ENCODE measurements around the gene PCDH9.

The PCDH9 gene

GRCh38 chr13:67225252-67226159 lies 4.6 kb downstream of the PCDH9 start:
- DNase-seq (ENCODE audit: low spot score) = no peak

- DNase-seq (ENCODE audit: low spot score) = peak; percentile 53
These were observed 5.8 kb downstream of the PCDH9 start for GRCh38 chr13:67224148-67224846.

- DNase-seq (ENCODE audit: low spot score) = no peak
These were observed 6.4 kb downstream of the PCDH9 start for GRCh38 chr13:67223742-67224141.

DNA sequence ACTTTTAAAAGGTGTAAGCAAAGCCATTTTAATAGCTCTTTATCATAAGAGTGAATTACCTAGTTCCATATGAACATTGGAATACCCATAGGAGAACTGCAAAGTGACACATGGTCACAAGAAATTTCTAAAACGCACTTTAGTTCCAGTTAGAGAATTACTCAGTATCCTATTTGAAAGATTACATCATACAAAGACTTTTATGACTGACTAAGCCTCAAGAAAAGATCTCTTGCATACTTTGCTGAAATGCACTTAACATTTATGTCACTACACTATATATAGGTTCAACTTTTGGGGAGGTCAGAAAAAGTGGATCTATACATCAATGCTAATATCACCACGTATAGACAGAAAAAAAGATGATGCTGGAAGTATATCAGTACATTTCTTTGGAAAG lies 7.1 kb downstream of the PCDH9 start:
- DNase-seq (ENCODE audit: low spot score) = no peak

DNA sequence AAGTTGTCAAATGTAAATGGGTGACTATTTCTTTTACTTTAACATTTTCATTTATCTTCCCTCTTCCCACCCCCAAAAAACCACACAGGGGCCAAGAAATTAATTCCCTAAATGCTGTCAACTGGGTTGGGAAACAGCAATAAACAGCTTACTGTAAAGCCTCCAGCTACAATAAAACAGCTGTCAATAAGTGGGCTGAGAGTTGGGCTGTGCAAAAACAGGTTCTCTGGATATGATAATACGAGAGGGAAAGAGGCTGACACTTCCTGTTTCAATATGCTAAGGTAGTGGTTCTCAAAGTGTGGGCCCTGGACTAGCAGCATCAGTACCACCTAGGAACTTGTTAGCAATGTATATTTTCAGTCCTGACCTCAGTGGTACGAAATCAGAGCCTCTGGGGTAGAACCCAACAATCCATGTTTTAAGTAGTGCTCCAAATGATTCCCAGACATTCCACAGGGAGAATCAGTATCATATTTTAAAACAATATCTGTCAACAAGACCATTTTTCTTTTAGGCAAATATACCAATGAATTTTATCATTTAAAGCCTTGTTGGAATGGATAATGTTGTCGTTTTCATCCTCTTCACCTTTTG lies 8.4 kb downstream of the PCDH9 start:
- no peak for DNase-seq (ENCODE audit: low spot score)

- DNase-seq (ENCODE audit: low spot score) = no peak
These were observed 11.0 kb downstream of the PCDH9 start for GRCh38 chr13:67219113-67219512.

- no peak for DNase-seq (ENCODE audit: low spot score)
These were observed 12.3 kb downstream of the PCDH9 start for GRCh38 chr13:67217880-67218279.

DNA sequence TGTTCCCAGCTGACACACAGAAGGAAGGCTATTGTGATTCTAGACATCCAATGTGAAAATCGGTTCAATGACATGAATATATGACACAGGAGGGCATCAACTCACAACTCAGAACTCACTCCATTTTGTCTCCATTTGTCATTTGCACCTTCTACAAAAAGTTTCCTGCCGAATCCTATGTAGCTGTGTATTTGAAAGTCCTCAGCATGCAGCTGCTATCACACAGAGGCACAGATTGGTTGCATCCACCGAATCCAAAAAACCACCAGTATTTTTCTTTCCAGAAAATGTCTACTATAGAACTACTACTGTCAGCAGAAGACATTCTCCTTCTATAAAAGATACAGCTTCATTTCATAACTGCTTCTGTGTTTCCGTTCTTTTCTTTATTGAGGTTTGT lies 13.3 kb downstream of the PCDH9 start:
- no peak for DNase-seq (ENCODE audit: low spot score)

GRCh38 chr13:67210208-67210607 lies 19.9 kb downstream of the PCDH9 start:
- no peak for DNase-seq (ENCODE audit: low spot score)

DNA sequence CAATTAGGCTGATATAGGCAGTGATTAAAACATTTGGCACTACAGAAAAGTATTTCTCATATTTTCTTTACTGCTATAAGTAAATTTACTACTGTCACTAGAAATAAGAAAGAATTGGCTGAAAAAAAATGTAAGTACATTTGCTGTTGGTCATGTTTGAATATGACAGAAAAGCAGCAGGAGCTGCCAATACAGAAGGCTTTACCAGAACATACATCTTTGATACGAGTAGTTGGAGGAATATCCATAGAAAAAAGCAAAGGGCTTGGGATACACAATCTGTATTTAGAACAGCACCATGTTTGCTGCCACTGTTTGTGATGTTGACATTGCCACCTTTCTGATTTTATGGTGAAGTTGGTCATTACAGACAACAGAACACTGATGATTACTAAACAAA lies 21.6 kb downstream of the PCDH9 start:
- no peak for DNase-seq (ENCODE audit: low spot score)

- DNase-seq (ENCODE audit: low spot score) = no peak
These were observed 25.4 kb downstream of the PCDH9 start for GRCh38 chr13:67204764-67205163.

DNA sequence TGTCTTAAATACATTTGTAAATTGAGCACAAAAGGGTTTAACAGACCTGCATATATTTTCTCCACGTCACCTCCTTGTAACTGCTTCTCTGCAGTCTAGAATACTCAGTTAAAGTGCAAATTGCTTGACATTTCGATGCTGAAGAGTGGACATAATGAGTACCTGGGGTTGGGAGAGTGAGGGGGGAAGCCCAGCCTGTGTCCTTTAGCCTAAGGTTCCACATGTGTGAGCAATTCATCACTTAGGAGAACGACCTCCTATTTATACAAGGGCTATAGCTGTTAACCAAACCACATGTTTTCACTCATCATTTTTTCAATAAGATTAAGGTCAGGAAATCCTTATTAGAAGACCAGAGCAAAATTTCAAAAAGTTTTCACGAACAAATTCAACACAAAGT lies 29.5 kb downstream of the PCDH9 start:
- DNase-seq (ENCODE audit: low spot score) = no peak

DNA sequence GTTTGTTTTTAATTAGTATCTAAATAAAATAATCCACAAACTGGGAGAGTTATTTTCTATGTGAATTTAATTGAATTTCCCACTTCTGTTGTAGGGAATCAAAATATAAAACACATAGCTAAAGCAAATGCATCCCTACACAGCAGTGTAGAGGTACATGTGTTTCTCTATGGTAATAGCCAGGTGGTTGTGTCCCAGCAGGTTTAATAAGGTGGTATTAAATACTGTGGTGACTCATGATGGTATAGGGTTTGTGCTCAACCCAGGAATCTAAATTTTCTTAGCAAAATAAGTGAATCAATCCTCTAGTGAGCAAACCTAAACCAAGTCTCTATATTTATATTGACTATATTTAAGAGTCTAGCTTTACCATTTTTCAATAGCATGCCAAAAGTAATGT lies 30.0 kb downstream of the PCDH9 start:
- DNase-seq (ENCODE audit: low spot score) = no peak

DNA sequence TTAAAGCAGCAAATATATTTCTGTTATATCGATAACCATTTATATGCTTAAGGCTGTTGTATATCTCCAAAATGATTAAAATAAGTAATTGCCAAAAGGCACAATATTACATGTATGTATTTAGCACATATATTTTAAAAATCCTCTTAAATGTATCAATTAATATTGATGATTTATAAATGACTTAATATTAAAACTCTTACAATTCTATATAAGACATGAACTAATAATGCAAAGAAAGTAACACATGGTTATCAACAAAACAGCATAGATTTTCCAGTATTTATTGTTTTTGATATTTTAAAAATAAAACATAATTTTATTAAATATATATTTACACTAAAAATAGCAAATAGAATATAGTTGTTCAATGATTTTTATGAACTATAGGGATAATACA lies 32.4 kb downstream of the PCDH9 start:
- DNase-seq (ENCODE audit: low spot score) = no peak

DNA sequence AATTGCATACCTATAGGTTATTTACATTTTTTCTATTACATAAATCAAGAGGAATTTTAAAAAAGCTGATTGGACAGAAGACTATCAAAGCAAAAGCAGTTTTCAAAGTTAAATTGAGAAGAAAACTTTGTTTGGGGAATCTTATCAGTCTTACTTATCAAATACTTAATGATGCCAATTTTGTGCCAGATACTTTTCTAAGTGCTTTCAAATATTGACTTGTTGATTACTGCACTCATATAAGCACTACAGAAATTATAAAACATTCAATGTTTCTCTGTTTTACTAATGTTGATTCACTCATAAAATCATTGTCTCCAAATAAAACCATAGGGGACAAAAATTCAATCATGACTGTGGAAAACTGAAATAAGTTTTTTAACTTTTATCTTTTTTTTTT lies 36.2 kb downstream of the PCDH9 start:
- DNase-seq (ENCODE audit: low spot score) = no peak

GRCh38 chr13:67192751-67193150 lies 37.4 kb downstream of the PCDH9 start:
- no peak for DNase-seq (ENCODE audit: low spot score)

GRCh38 chr13:67186995-67187569 lies 43.1 kb downstream of the PCDH9 start:
- no peak for DNase-seq (ENCODE audit: low spot score)

GRCh38 chr13:67184247-67184646 lies 45.9 kb downstream of the PCDH9 start:
- DNase-seq (ENCODE audit: low spot score) = no peak

DNA sequence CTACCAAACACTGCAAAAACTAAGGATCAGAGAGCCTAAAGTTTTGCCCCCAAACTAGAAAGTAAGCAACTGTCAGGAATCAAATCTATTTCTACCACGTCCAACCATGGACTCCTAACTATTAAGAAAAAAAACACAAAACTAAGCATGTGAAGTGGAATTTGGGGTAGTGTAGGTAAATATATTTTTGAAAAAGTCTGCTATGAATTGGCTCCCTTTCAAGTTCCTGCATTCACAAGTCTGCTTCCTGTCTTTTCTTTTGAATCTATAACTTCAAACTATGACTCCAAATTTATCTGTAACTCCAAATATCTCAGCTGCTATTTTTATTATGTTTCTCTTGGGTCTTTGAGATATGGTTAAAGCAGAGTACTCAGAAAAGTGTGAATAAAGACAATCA lies 47.0 kb downstream of the PCDH9 start:
- no peak for DNase-seq (ENCODE audit: low spot score)

- no peak for DNase-seq (ENCODE audit: low spot score)
These were observed 54.2 kb downstream of the PCDH9 start for GRCh38 chr13:67175836-67176459.

DNA sequence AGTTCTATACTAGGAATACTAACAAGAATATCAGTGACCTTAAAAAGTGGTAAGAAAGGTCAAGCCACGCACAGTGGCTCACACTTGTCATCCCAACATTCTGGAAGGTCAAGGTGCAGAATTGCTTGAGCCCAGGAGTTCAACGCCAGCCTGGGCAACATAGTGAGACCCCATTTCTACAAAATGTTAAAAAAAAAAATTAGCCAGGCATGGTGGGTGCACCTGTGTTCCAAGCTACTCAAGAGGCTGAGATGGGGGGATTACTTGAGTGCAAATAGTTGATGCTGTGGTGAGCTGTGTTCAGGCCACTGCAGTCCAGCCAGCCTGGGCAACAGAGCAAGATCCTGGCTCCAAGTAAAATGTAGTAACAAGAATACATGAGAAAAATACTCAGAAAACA lies 61.8 kb downstream of the PCDH9 start:
- no peak for DNase-seq (ENCODE audit: low spot score)

DNA sequence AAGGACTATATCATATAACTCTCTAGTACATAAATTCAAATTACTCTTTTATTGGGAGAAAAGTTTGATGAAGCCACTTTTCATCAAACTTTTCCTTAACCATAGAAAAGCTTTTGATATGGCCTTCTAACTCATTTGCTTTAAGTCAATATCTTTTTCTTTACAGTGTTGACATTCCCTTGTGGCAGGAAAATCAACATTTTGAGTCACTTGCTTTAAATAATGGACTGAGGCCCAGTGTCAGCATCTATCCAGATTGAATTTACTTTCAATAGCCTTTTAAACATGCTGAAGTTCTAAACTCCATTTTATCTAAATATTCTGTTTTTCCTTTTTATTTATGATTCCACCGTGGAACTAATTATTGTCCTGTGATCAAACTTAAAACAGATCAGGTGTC lies 62.7 kb downstream of the PCDH9 start:
- DNase-seq (ENCODE audit: low spot score) = no peak
